ENCODE measurements around the gene STIP1. TPM values are rescaled to one million over a fixed set of nuclear protein-coding genes. Genes with fewer than 3 reads are reported as not detected.
A peak's percentile ranks its signal among the peaks of the same experiment; 100 is the strongest.

The STIP1 gene
- total RNA-seq, 4 donors from 2014 or later, result 53.3 to 109 (median 79.8) TPM

DNA sequence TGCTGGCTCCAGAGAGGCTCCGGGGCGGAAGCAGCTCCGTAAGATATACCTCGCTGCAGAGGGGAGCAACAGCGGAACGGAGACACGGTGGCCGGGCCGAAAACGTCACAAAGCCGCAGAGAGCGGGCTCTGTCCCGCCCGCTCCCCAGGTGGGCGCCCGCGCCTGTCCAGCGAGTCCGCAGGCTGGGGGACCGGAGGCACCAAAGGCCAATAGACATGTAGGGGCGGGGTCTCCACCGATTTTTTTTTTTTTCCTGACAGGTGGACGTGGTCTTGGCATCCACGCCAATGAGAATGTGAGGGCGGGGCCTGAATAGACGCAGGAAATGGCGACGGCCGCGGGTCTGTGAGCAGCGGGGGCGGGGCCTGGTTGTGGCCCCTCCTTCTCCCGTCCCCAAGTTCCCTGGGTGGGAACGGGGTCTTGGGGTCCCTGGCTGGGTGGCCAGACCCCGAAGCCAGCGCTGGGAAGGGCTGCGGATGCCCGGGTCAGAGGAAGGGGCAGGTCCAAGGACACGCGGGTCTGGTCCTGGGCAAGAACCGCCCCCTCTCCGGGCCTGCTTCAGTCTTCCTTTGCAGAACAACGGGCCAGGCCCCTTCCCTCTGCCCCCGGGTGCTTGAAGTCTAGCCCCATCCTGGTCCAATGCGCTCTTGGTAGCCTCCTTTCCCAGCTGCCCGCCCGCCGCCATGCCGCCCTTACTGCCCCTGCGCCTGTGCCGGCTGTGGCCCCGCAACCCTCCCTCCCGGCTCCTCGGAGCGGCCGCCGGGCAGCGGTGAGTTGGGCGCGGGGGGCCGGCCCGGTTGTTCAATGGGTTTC, 44.4 kb downstream of the STIP1 start, which contains the start of gene DNAJC4:
Gene DNAJC4, plus strand, starts transcription at position 378 of the 814 bp plus-strand sequence. Its CDS starts 307 bp downstream, at position 685.
- Histone ChIP-seq H3K27ac (peak within 1 kb of the TSS; percentile 87 to 96 (median 94)), H3K4me3 (peak within 1 kb of the TSS; percentile 50 to 79 (median 62)), H3K4me1 (peaks cover 0 to 77% (median 42%) of the 10 kb centered on the region in 4 donors), H3K27me3 (no peaks in the 10 kb centered on the region), H3K36me3 (no peaks in the 10 kb centered on the region), H3K9me3 (no peaks in the 10 kb centered on the region)
- 0 to 2% methylated on average over 46 to 57 of the region's 62 CpGs for WGBS, 2 donors
- DNase-seq (ENCODE audit: low spot score in 2 of 2), result peak; percentile 90 to 94
- no peak for TF ChIP-seq CTCF (IDR thresholded peaks at IDR 0.05)
- peak; percentile 72 to 85 for TF ChIP-seq EP300 (IDR thresholded peaks at IDR 0.05)
- TF ChIP-seq POLR2A (IDR thresholded peaks at IDR 0.05), result peak; percentile 37 to 59

DNA sequence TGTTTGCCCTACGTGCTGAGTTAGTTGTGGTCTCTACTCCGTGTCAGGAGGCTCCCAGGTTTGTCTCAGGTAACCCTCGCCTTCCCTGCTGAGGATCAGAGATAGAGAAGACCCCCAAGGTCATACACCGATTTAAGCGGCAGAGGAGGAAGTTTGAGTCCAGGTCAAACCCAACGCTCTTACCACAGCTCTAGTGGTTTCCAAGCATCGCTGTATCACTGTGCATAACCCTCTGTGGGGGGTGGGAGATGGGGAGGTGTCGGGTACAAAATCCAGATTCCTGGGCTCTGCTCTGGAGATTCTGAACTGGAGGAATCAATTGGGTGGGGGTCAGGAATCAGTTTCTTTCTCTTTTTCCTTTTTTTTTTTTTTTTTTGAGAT, 45.0 kb downstream of the STIP1 start:
- Histone ChIP-seq H3K36me3 (peaks cover 0 to under 1% (median 0%) of the 10 kb centered on the region in 3 donors), H3K4me3 (peak overlapping the region; percentile 50 to 79 (median 62)), H3K27me3 (no peaks in the 10 kb centered on the region), H3K27ac (peak overlapping the region; percentile 87 to 96 (median 94)), H3K4me1 (peaks cover 0 to 79% (median 46%) of the 10 kb centered on the region in 4 donors), H3K9me3 (no peaks in the 10 kb centered on the region)
- WGBS, 2 donors, result 11% methylated on average over 8 of the region's 8 CpGs
- DNase-seq (ENCODE audit: low spot score in 2 of 2), result no peak
- TF ChIP-seq POLR2A (IDR thresholded peaks at IDR 0.05) (no peak), EP300 (IDR thresholded peaks at IDR 0.05) (no peak), CTCF (IDR thresholded peaks at IDR 0.05) (no peak)

DNA sequence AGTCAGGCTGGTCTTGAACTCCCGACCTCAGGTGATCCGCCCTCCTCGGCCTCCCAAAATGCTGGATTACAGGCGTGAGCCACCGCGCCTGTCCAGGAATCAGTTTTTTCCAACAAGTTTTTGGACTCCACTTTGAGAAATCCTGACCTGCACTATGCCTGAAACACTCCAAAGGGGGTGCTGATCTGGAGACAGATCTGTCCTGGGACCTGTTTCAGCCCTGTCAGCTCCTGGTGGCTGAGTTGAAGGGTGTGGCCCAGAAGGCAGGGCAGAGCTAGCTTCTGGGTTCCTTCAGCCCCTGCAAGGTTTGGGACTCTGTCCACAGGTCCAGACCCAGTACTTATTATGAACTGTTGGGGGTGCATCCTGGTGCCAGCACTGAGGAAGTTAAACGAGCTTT, 45.6 kb downstream of the STIP1 start:
- Histone ChIP-seq H3K9me3 (no peaks in the 10 kb centered on the region), H3K4me1 (peaks cover 0 to 82% (median 45%) of the 10 kb centered on the region in 4 donors), H3K4me3 (no peak overlapping the region), H3K27me3 (no peaks in the 10 kb centered on the region), H3K36me3 (peaks cover 0 to 6% (median 0%) of the 10 kb centered on the region in 3 donors), H3K27ac (peak overlapping the region in 1 of 4 donors; percentile 96)
- no peak for TF ChIP-seq CTCF (IDR thresholded peaks at IDR 0.05)
- no peak for TF ChIP-seq POLR2A (IDR thresholded peaks at IDR 0.05)
- no peak for TF ChIP-seq EP300 (IDR thresholded peaks at IDR 0.05)
- DNase-seq (ENCODE audit: low spot score in 2 of 2), result no peak
- WGBS, 2 donors, result 85 to 87% methylated on average over 7 of the region's 7 CpGs

- Histone ChIP-seq H3K27ac (peak overlapping the region in 1 of 4 donors; percentile 9), H3K4me1 (peaks cover 0 to 74% (median 37%) of the 10 kb centered on the region in 4 donors)
- WGBS, 2 donors, result 87 to 88% methylated on average over 12 to 15 of the region's 15 CpGs
Observed at GRCh38 chr11:64232182-64232966, 46.4 kb downstream of the STIP1 start.

More at GRCh38 chr11:64232182-64232966, 46.4 kb downstream of the STIP1 start:
- Histone ChIP-seq H3K9me3 (no peaks in the 10 kb centered on the region), H3K4me3 (no peak overlapping the region), H3K36me3 (peaks cover 0 to 13% (median 0%) of the 10 kb centered on the region in 3 donors), H3K27me3 (no peaks in the 10 kb centered on the region)
- DNase-seq (ENCODE audit: low spot score in 2 of 2), result no peak
- TF ChIP-seq EP300 (IDR thresholded peaks at IDR 0.05) (no peak), POLR2A (IDR thresholded peaks at IDR 0.05) (no peak), CTCF (IDR thresholded peaks at IDR 0.05) (no peak)

Data from tibial nerve (tissue), 4 donors.